AG09319 (cell line): ENCODE measurements around the gene TEX26.
A peak's percentile ranks its signal among the peaks of the same experiment; 100 is the strongest.

Experiments
- DNase-seq: peaks from one replicate; pipeline ENCODE4 v3.0.0-alpha.2; 2010; ENCODE audit warnings: low read depth; ENCODE audit errors: extremely low read depth
- TF ChIP-seq, protein P1 (sequence below): IDR thresholded peaks from 2 replicates; pipeline ENCODE4 v1.5.1; 2011; ENCODE audit warnings: low read depth, mild to moderate bottlenecking, inconsistent platforms, low read length, moderate library complexity

Gene TEX26

DNA sequence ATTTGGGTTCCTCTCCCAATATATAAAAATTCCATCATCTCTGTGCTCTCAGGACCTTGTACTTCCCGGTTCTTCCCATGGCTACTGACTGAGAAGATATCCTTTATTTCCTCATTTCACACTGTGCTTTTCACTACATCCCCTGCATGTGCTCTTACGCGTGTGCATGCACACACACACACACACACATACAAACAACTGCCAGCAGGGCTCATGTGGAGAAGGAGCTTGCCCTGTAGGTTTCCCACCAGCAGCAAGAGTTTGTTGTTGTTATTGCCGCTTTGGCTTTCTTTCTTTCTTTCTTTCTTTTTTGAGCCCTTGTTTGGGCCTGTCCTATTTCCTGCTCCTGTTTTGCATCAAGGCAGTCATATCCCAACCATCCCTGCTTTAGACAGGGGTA lies 43.6 kb downstream of the TEX26 start:
- no peak for DNase-seq

DNA sequence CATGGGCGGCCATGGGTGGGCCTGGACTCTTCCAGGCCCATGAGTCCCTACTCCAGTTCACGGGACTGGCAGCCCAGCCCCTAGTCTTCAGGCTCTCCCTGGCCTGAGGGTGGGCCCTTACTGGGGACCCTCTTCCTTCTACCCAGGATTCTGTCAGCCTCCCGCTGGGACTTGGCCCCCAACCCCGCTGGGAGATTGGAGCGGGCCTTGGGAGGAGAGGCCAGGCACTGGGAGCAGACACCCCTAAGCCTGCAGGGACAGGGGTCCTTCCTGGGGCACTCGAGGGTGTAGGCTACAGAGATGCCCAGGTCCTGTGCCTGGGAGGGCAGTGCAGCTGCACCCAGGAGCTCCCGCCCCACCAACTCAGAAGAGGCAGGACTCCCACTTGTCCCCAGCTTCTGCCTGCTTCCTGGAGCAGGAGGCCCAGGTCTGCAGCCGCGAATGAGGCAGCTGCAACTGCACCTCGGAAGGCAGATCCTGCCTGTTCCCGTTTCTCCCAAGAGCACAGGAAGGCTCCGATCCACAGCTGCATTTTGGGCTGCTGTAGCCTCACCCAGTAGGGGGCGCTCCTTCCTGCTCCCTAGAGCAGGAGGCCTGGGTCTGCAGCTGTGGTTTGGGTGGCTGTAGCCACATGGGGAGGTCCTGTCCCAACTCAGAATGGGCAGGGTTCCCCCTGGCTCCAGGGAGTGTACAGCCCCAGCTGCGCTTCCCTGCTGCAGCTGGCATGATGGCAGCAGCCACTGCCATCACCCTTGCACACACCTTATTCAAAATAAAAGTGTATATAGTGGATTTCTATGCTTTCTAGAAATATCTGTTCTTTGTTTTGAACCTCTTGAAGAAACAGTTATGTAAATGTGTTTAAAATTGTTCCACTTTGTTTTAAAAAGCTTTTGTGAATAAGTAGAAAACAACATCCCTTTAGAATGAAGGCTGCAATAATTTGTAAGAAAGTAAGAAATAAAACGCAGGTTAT lies 46.8 kb downstream of the TEX26 start:
- no peak for DNase-seq
- TF ChIP-seq, protein P1, sequence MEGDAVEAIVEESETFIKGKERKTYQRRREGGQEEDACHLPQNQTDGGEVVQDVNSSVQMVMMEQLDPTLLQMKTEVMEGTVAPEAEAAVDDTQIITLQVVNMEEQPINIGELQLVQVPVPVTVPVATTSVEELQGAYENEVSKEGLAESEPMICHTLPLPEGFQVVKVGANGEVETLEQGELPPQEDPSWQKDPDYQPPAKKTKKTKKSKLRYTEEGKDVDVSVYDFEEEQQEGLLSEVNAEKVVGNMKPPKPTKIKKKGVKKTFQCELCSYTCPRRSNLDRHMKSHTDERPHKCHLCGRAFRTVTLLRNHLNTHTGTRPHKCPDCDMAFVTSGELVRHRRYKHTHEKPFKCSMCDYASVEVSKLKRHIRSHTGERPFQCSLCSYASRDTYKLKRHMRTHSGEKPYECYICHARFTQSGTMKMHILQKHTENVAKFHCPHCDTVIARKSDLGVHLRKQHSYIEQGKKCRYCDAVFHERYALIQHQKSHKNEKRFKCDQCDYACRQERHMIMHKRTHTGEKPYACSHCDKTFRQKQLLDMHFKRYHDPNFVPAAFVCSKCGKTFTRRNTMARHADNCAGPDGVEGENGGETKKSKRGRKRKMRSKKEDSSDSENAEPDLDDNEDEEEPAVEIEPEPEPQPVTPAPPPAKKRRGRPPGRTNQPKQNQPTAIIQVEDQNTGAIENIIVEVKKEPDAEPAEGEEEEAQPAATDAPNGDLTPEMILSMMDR = peak; percentile 46

More for the DNA sequence above, 43.6 kb downstream of the TEX26 start:
- TF ChIP-seq, protein P1 = no peak

DNA sequence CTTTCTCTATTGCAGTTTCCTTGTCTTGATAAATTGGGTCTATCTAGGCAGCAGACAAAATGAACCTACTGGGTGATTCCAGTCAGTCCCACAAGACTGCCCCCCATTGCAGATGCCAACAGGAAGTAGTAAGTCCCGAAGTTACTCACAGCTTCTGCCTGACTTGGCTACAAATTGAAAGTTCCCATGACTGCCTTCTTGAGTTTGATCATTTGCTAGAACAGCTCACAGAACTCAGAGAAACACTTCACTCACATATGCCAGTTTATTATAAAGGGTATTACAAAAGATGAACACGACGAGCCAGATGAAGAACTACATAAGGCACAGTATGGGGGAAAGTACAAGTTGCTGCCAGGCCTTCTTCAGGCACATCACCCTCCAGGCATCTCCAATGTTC lies 50.0 kb downstream of the TEX26 start:
- no peak for DNase-seq
- TF ChIP-seq, protein P1 = no peak

DNA sequence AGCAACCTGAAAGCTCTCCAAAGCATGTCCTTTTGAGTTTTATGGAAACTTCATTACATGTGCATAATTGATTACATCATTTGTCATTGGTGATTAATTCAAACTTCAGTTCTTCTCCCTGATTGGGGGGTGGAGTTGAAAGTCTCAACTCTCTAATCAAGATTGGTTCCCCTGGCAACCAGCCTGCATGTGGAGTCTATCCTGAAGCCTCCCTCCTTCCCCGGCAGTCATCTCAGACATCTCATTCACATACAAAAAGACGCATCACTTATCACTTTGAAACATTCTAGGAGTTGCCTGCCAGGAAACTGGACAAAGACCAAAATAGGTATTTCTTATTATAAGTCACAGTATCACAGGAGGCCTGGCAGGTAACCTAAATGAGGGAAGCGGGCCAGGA lies 50.5 kb downstream of the TEX26 start:
- no peak for DNase-seq
- TF ChIP-seq, protein P1 = no peak

DNA sequence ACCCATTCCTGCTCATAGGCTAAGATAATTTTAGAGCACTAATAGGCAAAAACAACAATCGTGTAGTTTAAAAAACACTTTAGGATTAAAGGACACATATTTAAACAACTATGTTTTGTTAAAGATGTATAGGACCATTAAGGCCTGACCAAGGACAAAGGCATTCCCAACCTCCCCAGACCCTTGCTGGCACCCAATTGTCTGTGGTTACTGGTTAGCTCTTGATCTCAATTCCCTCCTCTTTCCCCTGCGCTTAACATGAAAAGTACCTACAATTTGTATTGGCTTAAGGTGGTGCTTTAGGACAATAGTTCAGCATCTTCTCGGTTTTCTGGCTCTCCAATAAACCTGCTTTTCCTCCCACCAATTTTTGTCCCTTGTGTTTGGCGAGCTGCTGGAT lies 51.0 kb downstream of the TEX26 start:
- no peak for DNase-seq
- TF ChIP-seq, protein P1 = no peak

DNA sequence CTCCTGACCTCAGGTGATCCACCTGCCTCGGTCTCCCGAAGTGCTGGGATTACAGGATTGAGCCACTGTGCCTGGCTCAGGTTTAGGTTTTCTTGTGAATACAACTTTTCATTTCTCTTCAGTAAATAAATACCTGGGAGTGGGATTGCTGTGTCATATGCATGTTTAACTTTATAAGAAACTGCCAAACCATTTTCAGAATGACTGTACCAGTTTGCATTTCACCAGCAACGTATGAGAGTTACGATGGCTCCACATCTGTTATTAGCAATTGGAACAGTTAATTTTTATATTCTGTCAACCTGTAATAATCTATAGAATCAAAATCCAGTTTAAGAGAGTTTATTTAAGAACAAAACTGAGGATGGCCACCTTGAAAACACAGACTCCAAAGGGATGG lies 52.2 kb downstream of the TEX26 start:
- no peak for DNase-seq
- TF ChIP-seq, protein P1 = no peak

DNA sequence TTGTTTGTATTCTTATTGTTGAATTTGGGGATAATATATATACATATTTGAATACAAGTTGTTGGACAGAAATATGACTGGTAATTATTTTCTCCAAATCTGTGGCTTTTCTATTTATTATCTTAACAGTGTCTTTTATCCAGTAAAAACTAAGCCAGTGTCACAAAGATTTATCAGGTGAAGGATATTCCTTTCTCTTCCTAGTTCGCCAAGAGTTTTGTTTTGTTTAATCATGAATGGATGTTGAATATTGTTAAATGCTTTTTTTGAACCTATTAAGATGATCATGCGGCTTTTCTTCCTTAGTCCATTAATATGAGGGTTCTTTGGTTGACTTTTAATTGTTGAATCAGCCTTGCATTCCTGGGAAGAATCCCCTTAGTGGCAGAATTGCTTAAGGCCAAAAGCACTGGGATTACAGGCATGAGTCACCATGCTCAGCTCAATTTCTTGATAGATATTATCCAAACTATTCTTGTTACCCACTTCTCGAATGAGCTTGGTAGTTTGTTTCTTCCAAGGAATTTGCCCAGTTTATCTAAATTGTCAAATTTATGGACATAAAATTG lies 53.3 kb downstream of the TEX26 start:
- TF ChIP-seq, protein P1 = no peak
- no peak for DNase-seq
